Measurements from ENCODE around the gene DHRS9. TPM values are rescaled to one million over a fixed set of nuclear protein-coding genes. Genes with fewer than 3 reads are reported as not detected.

Gene DHRS9
- polyA plus RNA-seq, 1 experiment, result not detected

GRCh38 chr2:169137924-169138323 lies 68.6 kb downstream of the DHRS9 start:
- Histone ChIP-seq H3K4me3 (ENCODE audit: low read depth, low read length) (no peak overlapping the region), H3K36me3 (ENCODE audit: control insufficient read depth, insufficient read depth, low read length) (no peaks in the 10 kb centered on the region), H3K27me3 (ENCODE audit: control insufficient read depth, insufficient read depth, low read length) (no peaks in the 10 kb centered on the region)
- no peak for TF ChIP-seq CTCF (IDR thresholded peaks at IDR 0.05; ENCODE audit: insufficient read depth, low read depth, low read length)
- no peak for DNase-seq (ENCODE audit: low read depth)
- ChIA-PET CTCF (interaction anchor here (1.4 to 2.9 kb wide), 3 partner anchors 17 to 29 kb away, joined by 3 to 16 read pairs (median 3); no protein-coding TSS in a partner anchor), POLR2A (no interaction called here)

- ChIA-PET POLR2A (no interaction called here), CTCF (interaction anchor here (0.6 to 5.5 kb wide), 6 partner anchors 8 to 31 kb away, joined by 3 to 41 read pairs (median 4); no protein-coding TSS in a partner anchor)
- Histone ChIP-seq H3K36me3 (ENCODE audit: control insufficient read depth, insufficient read depth, low read length) (no peaks in the 10 kb centered on the region), H3K27me3 (ENCODE audit: control insufficient read depth, insufficient read depth, low read length) (no peaks in the 10 kb centered on the region), H3K4me3 (ENCODE audit: low read depth, low read length) (no peak overlapping the region)
- no peak for DNase-seq (ENCODE audit: low read depth)
- TF ChIP-seq CTCF (IDR thresholded peaks at IDR 0.05; ENCODE audit: insufficient read depth, low read depth, low read length), result no peak
Observed at GRCh38 chr2:169139145-169139544, 69.8 kb downstream of the DHRS9 start.

- Histone ChIP-seq H3K27me3 (ENCODE audit: control insufficient read depth, insufficient read depth, low read length) (no peaks in the 10 kb centered on the region), H3K36me3 (ENCODE audit: control insufficient read depth, insufficient read depth, low read length) (no peaks in the 10 kb centered on the region), H3K4me3 (ENCODE audit: low read depth, low read length) (no peak overlapping the region)
- no peak for TF ChIP-seq CTCF (IDR thresholded peaks at IDR 0.05; ENCODE audit: insufficient read depth, low read depth, low read length)
- ChIA-PET POLR2A (no interaction called here), CTCF (interaction anchor here (1.3 to 5.5 kb wide), 4 partner anchors 9 to 40 kb away, joined by 3 to 41 read pairs (median 16); no protein-coding TSS in a partner anchor)
- no peak for DNase-seq (ENCODE audit: low read depth)
Observed at GRCh38 chr2:169139993-169140767, 70.8 kb downstream of the DHRS9 start.

GRCh38 chr2:169141713-169142352 lies 72.5 kb downstream of the DHRS9 start:
- Histone ChIP-seq H3K4me3 (ENCODE audit: low read depth, low read length) (no peak overlapping the region), H3K36me3 (ENCODE audit: control insufficient read depth, insufficient read depth, low read length) (no peaks in the 10 kb centered on the region), H3K27me3 (ENCODE audit: control insufficient read depth, insufficient read depth, low read length) (no peaks in the 10 kb centered on the region)
- ChIA-PET POLR2A (interaction anchor here (0.6 kb wide), 1 partner anchor 194 kb away, joined by 20 read pairs; no protein-coding TSS in a partner anchor), CTCF (interaction anchor here (0.8 to 5.5 kb wide), 13 partner anchors 9 to 183 kb away, joined by 3 to 41 read pairs (median 5); no protein-coding TSS in a partner anchor)
- DNase-seq (ENCODE audit: low read depth), result no peak
- peak; percentile 89 for TF ChIP-seq CTCF (IDR thresholded peaks at IDR 0.05; ENCODE audit: insufficient read depth, low read depth, low read length)

GRCh38 chr2:169143998-169144397 lies 74.6 kb downstream of the DHRS9 start:
- DNase-seq (ENCODE audit: low read depth), result no peak
- TF ChIP-seq CTCF (IDR thresholded peaks at IDR 0.05; ENCODE audit: insufficient read depth, low read depth, low read length), result no peak
- POLR2A ChIA-PET, result no interaction called here
- no peaks in the 10 kb centered on the region for H3K27me3 ChIP-seq (ENCODE audit: control insufficient read depth, insufficient read depth, low read length)
- H3K36me3 ChIP-seq (ENCODE audit: control insufficient read depth, insufficient read depth, low read length), result no peaks in the 10 kb centered on the region
- CTCF ChIA-PET, result interaction anchor here (3.8 to 5.5 kb wide), 2 partner anchors 13 to 34 kb away, joined by 32 to 41 read pairs; no protein-coding TSS in a partner anchor
- H3K4me3 ChIP-seq (ENCODE audit: low read depth, low read length), result no peak overlapping the region
